ENCODE measurements around the gene GREB1.

The GREB1 gene

DNA sequence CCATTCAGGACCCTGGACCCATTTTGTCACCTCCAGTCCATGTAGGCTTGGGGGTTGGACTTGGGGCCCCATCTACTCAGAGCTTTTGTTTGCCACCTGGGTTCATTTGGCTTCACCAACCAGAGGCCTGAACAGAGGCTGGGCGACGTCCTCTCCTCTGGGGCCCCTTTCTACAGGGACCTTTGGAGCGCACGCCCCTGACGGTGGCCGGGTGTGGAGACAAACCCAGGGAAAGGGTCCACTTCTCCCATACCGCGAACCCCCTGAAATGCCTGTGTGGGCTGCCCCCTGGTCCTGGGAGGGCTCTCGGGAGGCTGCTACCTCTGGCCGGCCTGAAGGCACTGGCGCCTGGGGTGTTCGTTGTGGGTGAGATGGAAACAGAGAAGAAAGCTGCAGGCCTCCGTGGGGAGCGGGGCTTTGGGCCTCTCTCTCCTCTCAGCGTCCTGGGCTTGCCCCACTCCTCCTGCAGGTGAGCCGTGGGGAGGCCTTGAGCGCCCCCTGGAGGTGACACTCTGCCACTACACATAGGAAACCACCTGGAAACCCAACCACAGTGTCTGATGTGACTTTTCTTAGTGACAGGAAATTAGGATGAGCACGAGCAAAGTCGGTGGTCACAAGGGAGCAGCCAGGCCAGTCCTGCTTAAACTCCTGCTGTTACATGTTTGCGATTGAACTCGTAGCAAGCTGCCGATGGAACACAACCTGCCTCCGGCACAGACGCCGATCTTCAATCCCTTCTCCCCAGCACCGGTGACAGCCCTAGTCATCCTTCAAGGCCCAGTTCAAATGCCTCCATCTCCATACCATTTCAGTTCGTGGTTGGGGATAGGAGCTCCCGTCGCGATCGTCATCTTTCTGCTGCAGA is 148.1 kb downstream of the GREB1 start:
- peak; percentile 63 for DNase-seq (ENCODE audit: low read depth)

DNA sequence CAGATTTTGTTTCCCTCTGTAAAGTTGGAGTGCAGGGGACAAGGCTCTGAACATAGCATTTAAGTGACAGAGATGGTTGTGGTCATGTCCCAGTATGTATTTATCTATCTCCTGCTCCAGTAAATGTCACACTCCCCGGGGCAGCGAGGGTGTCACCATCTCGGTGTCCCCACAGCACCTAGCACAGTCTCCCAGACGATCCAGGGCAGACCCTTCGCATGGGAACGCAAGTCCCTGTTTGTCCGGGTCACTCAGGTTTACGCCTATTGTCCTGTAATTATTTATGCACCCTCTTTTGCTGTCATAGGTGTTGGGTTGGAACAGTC is 148.7 kb downstream of the GREB1 start:
- no peak for DNase-seq (ENCODE audit: low read depth)

DNA sequence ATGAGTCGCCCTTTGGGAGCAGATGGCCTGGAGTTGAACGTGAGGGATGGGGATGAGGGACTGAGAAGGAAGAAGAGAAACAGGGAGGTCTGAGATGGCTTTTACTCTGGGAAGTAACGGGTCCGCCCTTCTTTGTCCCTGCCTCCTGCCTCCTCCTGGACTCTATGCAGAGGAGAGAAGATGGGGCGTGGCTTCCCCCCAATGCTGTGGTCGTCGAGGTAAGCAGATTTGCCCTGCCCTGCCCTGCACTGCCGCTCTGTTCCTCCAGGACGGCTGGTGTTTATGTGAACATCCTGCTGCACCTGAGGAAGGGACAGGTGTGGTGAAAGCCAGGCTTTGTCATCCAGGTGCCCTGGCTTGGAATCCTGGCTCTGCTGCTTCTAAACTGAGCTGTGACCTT is 149.6 kb downstream of the GREB1 start:
- no peak for DNase-seq (ENCODE audit: low read depth)

DNA sequence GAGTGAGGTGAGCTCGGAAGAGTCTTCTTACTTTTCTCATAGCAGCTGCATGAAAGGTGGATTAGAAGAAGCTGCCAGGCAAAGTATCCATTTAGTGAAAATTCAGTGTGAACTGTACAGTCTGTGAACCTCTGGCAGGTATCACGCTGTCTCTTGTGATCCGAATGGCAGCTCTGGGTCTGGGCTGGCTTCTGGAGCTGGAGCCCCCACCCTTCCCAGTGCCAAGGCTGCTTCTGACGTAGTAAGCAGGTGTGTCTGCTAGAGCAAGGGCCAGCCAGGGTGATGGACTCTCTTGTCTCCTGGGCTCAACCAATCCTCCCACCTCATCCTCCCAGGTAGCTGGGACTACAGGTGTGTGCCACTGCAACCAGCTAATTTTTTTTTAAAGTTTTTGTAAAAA is 150.1 kb downstream of the GREB1 start:
- no peak for DNase-seq (ENCODE audit: low read depth)

DNA sequence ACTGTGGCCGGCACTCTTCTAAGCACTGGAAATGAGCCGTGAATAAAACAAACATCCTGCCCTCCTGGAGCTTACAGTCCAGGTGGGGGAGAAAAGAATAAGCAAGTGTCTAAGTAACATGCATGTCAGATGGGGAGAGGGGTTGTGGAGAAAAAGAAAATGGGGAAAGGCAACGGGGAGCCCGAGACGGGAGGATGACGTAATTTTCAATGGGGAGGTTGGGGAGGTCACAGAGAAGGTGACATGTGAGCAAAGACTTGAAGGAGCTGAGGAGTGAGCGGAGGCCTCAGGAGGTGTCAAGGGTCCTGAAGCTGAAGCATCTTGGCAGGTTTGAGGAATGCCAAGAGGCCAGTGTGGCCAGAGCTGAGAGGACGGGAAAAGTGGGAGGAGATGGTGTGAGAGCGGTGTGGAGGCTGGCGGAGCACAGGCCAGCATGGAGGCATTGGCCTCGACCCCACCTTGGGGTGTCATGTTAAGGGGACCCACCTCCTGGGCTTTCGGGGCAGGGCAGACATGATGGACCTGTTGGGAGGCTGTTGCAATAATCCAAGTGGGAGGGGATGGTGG is 151.1 kb downstream of the GREB1 start:
- no peak for DNase-seq (ENCODE audit: low read depth)

DNA sequence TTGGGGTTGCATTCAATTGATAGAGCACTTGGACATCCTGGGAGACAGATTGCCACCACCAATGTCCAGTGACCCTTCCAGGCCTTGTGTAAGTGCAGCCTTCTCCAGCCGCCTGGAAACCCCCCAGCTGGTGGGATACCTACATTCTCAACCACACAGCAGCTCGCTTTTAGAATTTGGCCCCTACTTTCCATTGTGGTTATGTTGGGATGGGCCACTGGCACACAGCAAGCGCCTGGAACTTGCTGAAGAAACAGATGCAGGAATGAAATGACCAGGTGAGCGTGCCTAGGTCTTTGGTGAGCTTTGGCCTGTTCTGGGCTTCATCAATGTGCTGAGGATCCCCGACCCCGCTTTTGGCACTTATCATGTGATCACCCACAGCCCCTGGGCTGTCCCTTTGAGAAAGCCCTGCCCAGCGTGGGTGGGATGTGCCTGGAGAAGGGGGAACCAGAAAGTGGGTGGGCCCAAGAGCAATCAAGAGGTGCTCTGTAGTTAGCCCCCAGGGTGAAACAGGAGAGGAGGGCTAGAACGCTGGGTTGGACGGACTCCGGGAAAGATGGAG is 152.1 kb downstream of the GREB1 start:
- DNase-seq (ENCODE audit: low read depth) = no peak

DNA sequence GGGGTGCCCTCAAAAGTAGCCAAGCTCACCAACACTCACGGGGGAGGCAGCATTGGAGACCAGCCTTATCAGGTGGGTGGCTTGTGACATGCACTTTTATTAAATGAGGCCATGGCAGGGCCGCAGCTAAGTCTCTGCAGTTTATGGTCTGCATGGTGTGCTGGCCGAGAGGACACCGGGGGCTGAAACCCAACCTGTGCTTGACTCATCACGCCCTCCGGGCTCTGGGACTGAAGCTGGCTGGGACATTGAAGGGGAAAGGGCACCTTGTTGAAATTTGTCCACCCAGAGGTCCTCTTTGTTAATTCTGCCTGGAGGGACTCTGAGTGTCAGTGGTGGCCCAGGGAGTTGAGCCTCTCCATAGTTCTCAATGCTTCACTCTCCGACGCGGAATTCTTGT is 153.9 kb downstream of the GREB1 start:
- DNase-seq (ENCODE audit: low read depth) = no peak

DNA sequence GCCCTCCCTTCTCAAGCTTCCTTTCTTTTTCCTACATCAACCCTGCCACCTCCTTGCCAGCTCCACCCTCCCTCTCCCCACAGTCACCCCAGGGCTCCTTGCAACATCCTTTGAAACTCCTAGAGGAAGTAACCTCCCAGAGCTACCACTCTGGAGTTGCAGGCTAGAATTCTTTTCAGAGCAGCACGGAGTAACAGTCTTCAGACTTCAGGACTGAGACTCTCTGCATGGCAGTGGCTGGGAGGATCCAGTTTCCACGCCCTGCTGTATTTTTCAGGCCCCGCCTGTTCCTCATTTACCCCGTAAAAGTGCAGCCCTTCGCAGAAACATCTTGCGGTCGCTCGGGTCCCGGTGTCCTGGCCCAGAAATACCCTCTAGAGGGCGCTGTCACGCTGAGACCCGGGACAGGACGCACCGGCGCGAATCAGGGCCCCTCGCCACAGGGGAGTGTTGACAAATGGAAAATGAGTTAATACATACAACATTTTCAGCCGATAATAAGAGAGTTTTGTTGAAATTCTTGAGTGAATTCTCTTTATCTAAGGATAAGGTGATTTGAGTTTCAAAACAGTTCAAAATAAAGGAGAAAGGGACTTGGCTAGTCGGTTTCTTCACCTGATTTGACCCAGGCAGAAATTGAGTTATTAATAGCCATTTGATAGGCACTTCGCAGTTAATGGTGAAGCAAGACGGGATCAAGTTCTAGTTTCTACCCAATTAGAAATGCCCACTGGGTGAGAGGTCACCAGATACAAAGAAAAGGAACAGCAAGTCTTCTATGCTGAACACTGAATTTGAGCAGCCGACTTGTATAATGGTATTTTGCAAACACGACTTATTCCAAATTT is 154.6 kb downstream of the GREB1 start:
- DNase-seq (ENCODE audit: low read depth) = peak; percentile 80

DNA sequence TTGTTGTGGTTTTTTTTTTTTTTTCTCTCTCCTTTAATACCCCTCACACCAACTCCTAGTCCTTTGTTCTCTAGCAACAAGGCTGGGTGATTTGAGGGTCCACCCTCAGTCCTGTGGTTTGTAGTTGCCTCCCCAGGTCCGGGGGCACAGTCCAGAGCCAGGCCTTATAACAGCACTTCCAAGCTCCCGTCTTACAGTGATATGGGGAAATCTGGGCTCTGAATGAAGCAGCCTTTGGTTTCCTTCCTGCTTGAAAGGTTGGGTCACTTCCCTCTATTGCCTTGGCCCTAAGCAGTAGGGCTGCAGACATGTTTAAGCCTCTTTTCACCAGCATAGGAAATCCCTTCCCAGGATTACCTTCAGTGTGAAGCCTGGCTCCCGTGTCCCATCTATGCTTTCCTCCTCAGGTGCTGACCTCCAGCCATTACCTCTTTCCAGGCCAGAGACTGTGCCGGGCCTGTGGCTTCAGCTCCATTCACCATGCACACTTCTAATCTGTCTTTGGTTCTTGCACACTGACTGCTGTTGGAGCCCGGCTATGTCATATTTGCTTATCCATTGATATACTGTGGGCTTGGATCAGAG is 157.3 kb downstream of the GREB1 start:
- no peak for DNase-seq (ENCODE audit: low read depth)
